Stimulated activated CD4-positive, alpha-beta T cell treated with anti-CD3 and anti-CD28 coated beads, Interleukin-4, amount 100 ng/mL, for 4 hours (primary cell): Measurements from ENCODE around the gene COA8.

ENCODE experiments used
- DNase-seq, 2 experiments: peaks; one replicate each; pipeline ENCODE4 v3.0.0-alpha.2; 2020

The COA8 gene

GRCh38 chr14:103526247-103526913 lies 36.4 kb upstream of the COA8 start:
- DNase-seq: no peak

- no peak for DNase-seq
These were observed 35.9 kb upstream of the COA8 start for GRCh38 chr14:103526914-103527248.

- DNase-seq: no peak
These were observed 35.2 kb upstream of the COA8 start for GRCh38 chr14:103527408-103528145.

- DNase-seq: no peak
These were observed 34.6 kb upstream of the COA8 start for GRCh38 chr14:103528146-103528586.

- DNase-seq: peak; percentile 73 to 80
These were observed 34.0 kb upstream of the COA8 start, which contains the start of gene TRMT61A for GRCh38 chr14:103528587-103529382. Gene TRMT61A (plus strand): TSS chr14:103529196. CDS start chr14:103529979, 783 bp downstream.

GRCh38 chr14:103529383-103530365 lies 33.1 kb upstream of the COA8 start:
- DNase-seq: no peak

- no peak for DNase-seq
These were observed 32.4 kb upstream of the COA8 start for GRCh38 chr14:103530390-103530789.

GRCh38 chr14:103530831-103531230 lies 31.9 kb upstream of the COA8 start:
- DNase-seq: no peak

- no peak for DNase-seq
These were observed 31.1 kb upstream of the COA8 start for GRCh38 chr14:103531421-103532215.

- no peak for DNase-seq
These were observed 30.3 kb upstream of the COA8 start for GRCh38 chr14:103532216-103533136.

GRCh38 chr14:103533137-103533998 lies 29.4 kb upstream of the COA8 start:
- DNase-seq: no peak

GRCh38 chr14:103533999-103534575 lies 28.7 kb upstream of the COA8 start:
- no peak for DNase-seq

GRCh38 chr14:103534576-103535061 lies 28.1 kb upstream of the COA8 start:
- no peak for DNase-seq

GRCh38 chr14:103535081-103535890 lies 27.5 kb upstream of the COA8 start:
- DNase-seq: no peak

- no peak for DNase-seq
These were observed 26.7 kb upstream of the COA8 start for GRCh38 chr14:103535891-103536565.

GRCh38 chr14:103536693-103537092 lies 26.1 kb upstream of the COA8 start:
- no peak for DNase-seq
